PC-3 (cell line): ENCODE measurements around the gene PIGU. TPM values are rescaled to one million over a fixed set of nuclear protein-coding genes. Genes with fewer than 3 reads are reported as not detected.

Source experiments
- ATAC-seq: fragments of 200-7000 bp; cut with Tn5 transposase; 2 replicates; pipeline ENCODE4 v1.9.1; 2020; ENCODE audit warnings: mild to moderate bottlenecking, moderate library complexity
- BruUV-seq: library from RNA; stranded (reverse); fragments of 400-500 nt; replicated peaks from 2 replicates; lab custom pipeline; 2021; lab: Mats Ljungman, UMichigan
- CTCF ChIA-PET: fragments of 300-600 bp; sonication (Branson Sonifier 250); formaldehyde crosslinking; loops from one replicate; lab custom pipeline; 2022; ENCODE audit warnings: antibody characterized with exemption; lab: Charles Lee
- POLR2A ChIA-PET: fragments of 300-600 bp; sonication (Branson Sonifier 250); formaldehyde crosslinking; loops from one replicate; lab custom pipeline; 2022; ENCODE audit warnings: antibody characterized with exemption; ENCODE audit not compliant: unreplicated experiment; lab: Charles Lee
- DNase-seq: peaks from one replicate; pipeline ENCODE4 v3.0.0-alpha.2; 2015
- H2AFZ ChIP-seq: fragments of 300-600 bp; sonication (generic); 2 replicates; pipeline ENCODE4 v1.6.0; 2016; ENCODE audit warnings: antibody characterized with exemption, low read length
- H3F3A ChIP-seq: fragments of 300-600 bp; sonication (generic); one replicate; pipeline ENCODE4 v1.6.0; 2017; ENCODE audit warnings: antibody characterized with exemption, low read length, control low read depth, mild to moderate bottlenecking; ENCODE audit not compliant: unreplicated experiment
- H3K27ac ChIP-seq: fragments of 300-600 bp; sonication (generic); 2 replicates; pipeline ENCODE4 v1.5.1; 2016; ENCODE audit warnings: mild to moderate bottlenecking, low read length
- H3K27me3 ChIP-seq: fragments of 300-600 bp; sonication (generic); 2 replicates; pipeline ENCODE4 v1.6.1; 2016; ENCODE audit warnings: low read length, mixed read lengths
- H3K36me3 ChIP-seq: fragments of 300-600 bp; sonication (generic); 2 replicates; pipeline ENCODE4 v1.6.1; 2016; ENCODE audit warnings: low read depth, mixed run types, low read length, mixed read lengths
- H3K4me1 ChIP-seq: fragments of 300-600 bp; sonication (generic); 2 replicates; pipeline ENCODE4 v1.5.1; 2016; ENCODE audit warnings: low read length; ENCODE audit not compliant: insufficient read depth
- H3K4me2 ChIP-seq: fragments of 300-600 bp; sonication (generic); 2 replicates; pipeline ENCODE4 v1.6.0; 2016; ENCODE audit warnings: low read length
- H3K4me3 ChIP-seq: fragments of 300-600 bp; sonication (generic); 2 replicates; pipeline ENCODE4 v1.5.1; 2016; ENCODE audit warnings: mild to moderate bottlenecking, low read length, mixed read lengths
- H3K79me2 ChIP-seq: fragments of 300-600 bp; sonication (generic); 2 replicates; pipeline ENCODE4 v1.6.1; 2017; ENCODE audit warnings: low read length, mixed read lengths
- H3K9ac ChIP-seq: fragments of 300-600 bp; sonication (generic); 2 replicates; pipeline ENCODE4 v1.6.0; 2016; ENCODE audit warnings: mild to moderate bottlenecking, low read length
- H3K9me2 ChIP-seq: fragments of 300-600 bp; sonication (generic); replicated peaks from 2 replicates; pipeline ENCODE4 v1.6.1; 2016; ENCODE audit warnings: mixed run types, low read length, mixed read lengths
- H3K9me3 ChIP-seq: fragments of 300-600 bp; sonication (generic); 2 replicates; pipeline ENCODE4 v1.6.1; 2016; ENCODE audit warnings: low read length, mixed read lengths
- H4K20me1 ChIP-seq: fragments of 300-600 bp; sonication (generic); 2 replicates; pipeline ENCODE4 v1.6.1; 2016; ENCODE audit warnings: low read length, mixed read lengths
- CTCF ChIP-seq: fragments of 300-600 bp; sonication (generic); conservative IDR thresholded peaks from 2 replicates; pipeline ENCODE4 v1.5.1; 2017; ENCODE audit warnings: antibody characterized with exemption, low read depth, mild to moderate bottlenecking, low read length
- EZH2 ChIP-seq: fragments of 300-600 bp; sonication (generic); IDR thresholded peaks from one replicate; pipeline ENCODE4 v1.6.1; 2017; ENCODE audit warnings: antibody characterized with exemption, mild to moderate bottlenecking, low read length; ENCODE audit not compliant: unreplicated experiment
- EZH2phosphoT487 ChIP-seq: fragments of 300-600 bp; sonication (generic); IDR thresholded peaks from 2 replicates; pipeline ENCODE4 v1.6.1; 2018; ENCODE audit warnings: mild to moderate bottlenecking, antibody characterized with exemption, low read length, borderline replicate concordance
- intact Hi-C: fragments of 100-400 bp; cut with micrococcal nuclease; formaldehyde crosslinking; loops from 2 replicates; pipeline ENCODE4 v1.9.0; 2023
- total RNA-seq: library from RNA; depleted of rRNA; stranded (reverse); fragments of >200 nt; gene quantifications from 2 replicates; pipeline ENCODE4 v1.2.3, GENCODE V29; 2014

The PIGU gene
- total RNA-seq, 1 experiment from 2014 or later = 24.5 TPM

- DNase-seq = no peak
- no peak overlapping the region for H3K9ac ChIP-seq
Observed at GRCh38 chr20:34585019-34585418, 91.9 kb downstream of the PIGU start.

GRCh38 chr20:34583544-34583943, 93.3 kb downstream of the PIGU start:
- no peak for DNase-seq
- CTCF ChIA-PET = no interaction called here
- Histone ChIP-seq H3K9ac (no peak overlapping the region), H3F3A (peaks cover 6% of the 10 kb centered on the region), H4K20me1 (no peaks in the 10 kb centered on the region), H3K27ac (no peak overlapping the region), H3K4me3 (no peak overlapping the region), H3K79me2 (no peaks in the 10 kb centered on the region), H3K4me1 (peaks cover 33% of the 10 kb centered on the region), H3K4me2 (no peak overlapping the region), H3K27me3 (no peaks in the 10 kb centered on the region), H3K9me2 (no peaks in the 10 kb centered on the region), H2AFZ (no peak overlapping the region), H3K9me3 (no peaks in the 10 kb centered on the region), H3K36me3 (no peaks in the 10 kb centered on the region; the same call in 1 of the 2 replicates)
- no peak for TF ChIP-seq EZH2
- no peak for TF ChIP-seq CTCF
- no peak for TF ChIP-seq EZH2phosphoT487
- BruUV-seq = no TSS peak
- intact Hi-C loops = no loop called here
- ATAC-seq = no peak
- POLR2A ChIA-PET = no interaction called here

More at GRCh38 chr20:34585019-34585418, 91.9 kb downstream of the PIGU start:
- Histone ChIP-seq H3K27ac (no peak overlapping the region), H3F3A (no peaks in the 10 kb centered on the region), H3K4me1 (peaks cover 18% of the 10 kb centered on the region), H3K9me3 (no peaks in the 10 kb centered on the region), H3K79me2 (no peaks in the 10 kb centered on the region), H3K9me2 (no peaks in the 10 kb centered on the region), H3K4me3 (no peak overlapping the region), H3K36me3 (no peaks in the 10 kb centered on the region; the same call in 1 of the 2 replicates), H3K4me2 (no peak overlapping the region), H4K20me1 (no peaks in the 10 kb centered on the region), H2AFZ (no peak overlapping the region), H3K27me3 (no peaks in the 10 kb centered on the region)
- ChIA-PET CTCF (no interaction called here), POLR2A (no interaction called here)
- no peak for ATAC-seq
- TF ChIP-seq EZH2phosphoT487 = no peak
- TF ChIP-seq CTCF = no peak
- TF ChIP-seq EZH2 = no peak
- no TSS peak for BruUV-seq
- intact Hi-C loops = no loop called here

- no peak for ATAC-seq
- POLR2A ChIA-PET = no interaction called here
- no peak overlapping the region for H3K27ac ChIP-seq
Observed at GRCh38 chr20:34582911-34583310, 94.0 kb downstream of the PIGU start.

More at GRCh38 chr20:34582911-34583310, 94.0 kb downstream of the PIGU start:
- Histone ChIP-seq H3K36me3 (no peaks in the 10 kb centered on the region; the same call in 1 of the 2 replicates), H3K4me3 (no peak overlapping the region), H4K20me1 (no peaks in the 10 kb centered on the region), H3K9me2 (no peaks in the 10 kb centered on the region), H3K27me3 (no peaks in the 10 kb centered on the region), H3K4me2 (no peak overlapping the region), H3K79me2 (no peaks in the 10 kb centered on the region), H3K4me1 (peaks cover 37% of the 10 kb centered on the region), H3K9ac (no peak overlapping the region), H3F3A (peaks cover 6% of the 10 kb centered on the region), H3K9me3 (no peaks in the 10 kb centered on the region), H2AFZ (no peak overlapping the region)
- DNase-seq = no peak
- TF ChIP-seq EZH2phosphoT487 = no peak
- TF ChIP-seq EZH2 = no peak
- TF ChIP-seq CTCF = no peak
- no TSS peak for BruUV-seq
- intact Hi-C loops = no loop called here
- CTCF ChIA-PET = no interaction called here
